Measurements from ENCODE around the gene ZNF185. TPM values are rescaled to one million over a fixed set of nuclear protein-coding genes. Genes with fewer than 3 reads are reported as not detected.

ZNF185 gene
- 10 to 100 TPM in 3 of 7 donors, 1 to 10 TPM in 4; 6.6 to 13.8 (median 8.3) TPM for total RNA-seq
- 1 to 10 TPM; 2.0 to 2.7 (median 2.4) TPM for polyA plus RNA-seq
- long read RNA-seq, donor 1, result 0 reads
- long read RNA-seq, donor 2, result 0 reads

GRCh38 chrX:152897222-152898131, at the start of gene ZNF185:
ZNF185 (plus strand) TSS chrX:152898067; CDS start chrX:152914490, 16,423 bp downstream.
- no peak within 1 kb of the TSS for H3K27ac ChIP-seq
- no peaks in the 10 kb centered on the region for H3K36me3 ChIP-seq
- peak within 1 kb of the TSS in 5 of 8 donors; percentile 6 to 50 (median 14) for H3K4me3 ChIP-seq
- DNase-seq, result peak; percentile 65
- peaks cover 0 to 4% (median 0%) of the 10 kb centered on the region in 6 donors for H3K4me1 ChIP-seq
- intact Hi-C loops (cut with DNase I; ENCODE audit: low total_unique reads), result no loop called here
- peaks cover 0 to 54% (median 15%) of the 10 kb centered on the region in 7 donors for H3K27me3 ChIP-seq (replicated peaks in 1 of 7)
- no peak for TF ChIP-seq POLR2AphosphoS5 (IDR thresholded peaks at IDR 0.05)
- no peak for TF ChIP-seq POLR2A (IDR thresholded peaks at IDR 0.05)
- no peak for TF ChIP-seq CTCF (IDR thresholded peaks at IDR 0.05 in 8 of 11, conservative IDR thresholded peaks at IDR 0.05 in 3 of 11)
- no peaks in the 10 kb centered on the region for H3K9me3 ChIP-seq
- 15 to 51% (median 34%) methylated on average over 13 to 64 of the region's 64 CpGs for WGBS, 5 donors

- no peaks in the 10 kb centered on the region for H3K27me3 ChIP-seq (replicated peaks in 1 of 7)
- H3K4me1 ChIP-seq, result no peaks in the 10 kb centered on the region
- whole genome bisulfite sequencing, 5 donors, result 68 to 77% (median 75%) methylated on average over 1 to 2 of the region's 2 CpGs
- intact Hi-C loops (cut with DNase I; ENCODE audit: low total_unique reads), result no loop called here
- DNase-seq, result no peak
- no peak for TF ChIP-seq POLR2A (IDR thresholded peaks at IDR 0.05)
- no peak for TF ChIP-seq POLR2AphosphoS5 (IDR thresholded peaks at IDR 0.05)
- no peak for TF ChIP-seq CTCF (IDR thresholded peaks at IDR 0.05 in 8 of 11, conservative IDR thresholded peaks at IDR 0.05 in 3 of 11)
- H3K27ac ChIP-seq, result no peak overlapping the region
- no peaks in the 10 kb centered on the region for H3K9me3 ChIP-seq
- H3K36me3 ChIP-seq, result peaks cover 0 to 78% (median 9%) of the 10 kb centered on the region in 6 donors
- no peak overlapping the region for H3K4me3 ChIP-seq
Observed at GRCh38 chrX:152850465-152850864, 47.4 kb upstream of the ZNF185 start.

- 91 to 98% (median 95%) methylated on average over 7 of the region's 7 CpGs for WGBS, 5 donors
- Histone ChIP-seq H3K4me3 (no peak overlapping the region), H3K4me1 (no peaks in the 10 kb centered on the region), H3K27me3 (replicated peaks in 1 of 7) (no peaks in the 10 kb centered on the region), H3K36me3 (peaks cover 0 to 63% (median 9%) of the 10 kb centered on the region in 6 donors), H3K27ac (no peak overlapping the region), H3K9me3 (no peaks in the 10 kb centered on the region)
- no peak for DNase-seq
- intact Hi-C loops (cut with DNase I; ENCODE audit: low total_unique reads), result no loop called here
- TF ChIP-seq CTCF (IDR thresholded peaks at IDR 0.05 in 8 of 11, conservative IDR thresholded peaks at IDR 0.05 in 3 of 11), result no peak
Observed at GRCh38 chrX:152853986-152854385, 43.9 kb upstream of the ZNF185 start.

GRCh38 chrX:152861116-152861515, 36.8 kb upstream of the ZNF185 start:
- Histone ChIP-seq H3K4me3 (no peak overlapping the region), H3K36me3 (peaks cover 0 to 76% (median 10%) of the 10 kb centered on the region in 6 donors), H3K9me3 (no peaks in the 10 kb centered on the region), H3K4me1 (no peaks in the 10 kb centered on the region), H3K27me3 (replicated peaks in 1 of 7) (no peaks in the 10 kb centered on the region), H3K27ac (no peak overlapping the region)
- DNase-seq, result no peak
- intact Hi-C loops (cut with DNase I; ENCODE audit: low total_unique reads), result no loop called here
- TF ChIP-seq POLR2AphosphoS5 (IDR thresholded peaks at IDR 0.05), result no peak
- no peak for TF ChIP-seq CTCF (IDR thresholded peaks at IDR 0.05 in 8 of 11, conservative IDR thresholded peaks at IDR 0.05 in 3 of 11)
- TF ChIP-seq POLR2A (IDR thresholded peaks at IDR 0.05), result no peak
- 78 to 93% (median 86%) methylated on average over 3 of the region's 3 CpGs for WGBS, 5 donors

Measured in spleen (tissue), 13 donors.